Fibroblast of pulmonary artery (primary cell): Measurements from ENCODE around the gene FXR1.

ENCODE experiments used
- DNase-seq: peaks from one replicate; pipeline ENCODE4 v3.0.0-alpha.2; 2010; ENCODE audit warnings: low read depth
- H3K4me3 ChIP-seq: replicated peaks from 2 replicates; pipeline ENCODE4 v1.5.1; 2011; ENCODE audit warnings: low read depth, mild to moderate bottlenecking, control low read depth, low read length, moderate library complexity
- CTCF ChIP-seq: IDR thresholded peaks from 2 replicates; pipeline ENCODE4 v1.5.1; 2011; ENCODE audit warnings: mild to moderate bottlenecking, control low read depth, low read length, inconsistent platforms; ENCODE audit errors: missing control alignments

The FXR1 gene

GRCh38 chr3:180932819-180933218, 20.3 kb downstream of the FXR1 start:
- TF ChIP-seq CTCF: no peak
- no peak overlapping the region for H3K4me3 ChIP-seq
- DNase-seq: no peak

- no peak for DNase-seq
- H3K4me3 ChIP-seq: no peak overlapping the region
- TF ChIP-seq CTCF: no peak
Measured at GRCh38 chr3:180934638-180935037, 22.2 kb downstream of the FXR1 start.

GRCh38 chr3:180940826-180941225, 28.4 kb downstream of the FXR1 start:
- no peak for TF ChIP-seq CTCF

GRCh38 chr3:180947761-180948390, 35.4 kb downstream of the FXR1 start:
- H3K4me3 ChIP-seq: no peak overlapping the region
- no peak for DNase-seq
- TF ChIP-seq CTCF: no peak

More at GRCh38 chr3:180940826-180941225, 28.4 kb downstream of the FXR1 start:
- H3K4me3 ChIP-seq: no peak overlapping the region
- no peak for DNase-seq

GRCh38 chr3:180959691-180960090, 47.2 kb downstream of the FXR1 start:
- DNase-seq: no peak
- TF ChIP-seq CTCF: no peak
- H3K4me3 ChIP-seq: no peak overlapping the region

GRCh38 chr3:180961087-180961486, 48.6 kb downstream of the FXR1 start:
- no peak for TF ChIP-seq CTCF
- DNase-seq: no peak

GRCh38 chr3:180961552-180961951, 49.1 kb downstream of the FXR1 start:
- no peak overlapping the region for H3K4me3 ChIP-seq
- TF ChIP-seq CTCF: no peak
- no peak for DNase-seq

More at GRCh38 chr3:180961087-180961486, 48.6 kb downstream of the FXR1 start:
- H3K4me3 ChIP-seq: no peak overlapping the region
